Activated CD8-positive, alpha-beta T cell treated with anti-CD3 and anti-CD28 coated beads for 36 hours (primary cell): ENCODE results near the gene ADARB2. TPM values are rescaled to one million over a fixed set of nuclear protein-coding genes. Genes with fewer than 3 reads are reported as not detected.

Experiments used
- ATAC-seq: fragments of 200-7000 bp; cut with Tn5 transposase; one replicate; pipeline ENCODE4 v1.10.0; 2021; ENCODE audit warnings: mild to moderate bottlenecking, moderate library complexity
- CTCF ChIA-PET: fragments of 350-600 bp; sonication (Branson Sonifier 250); formaldehyde crosslinking; loops from one replicate; lab custom pipeline; 2021; ENCODE audit warnings: antibody characterized with exemption; lab: Charles Lee
- POLR2A ChIA-PET: fragments of 350-600 bp; sonication (Branson Sonifier 250); formaldehyde crosslinking; loops from one replicate; lab custom pipeline; 2021; ENCODE audit warnings: antibody characterized with exemption; lab: Charles Lee
- DNase-seq: peaks from one replicate; pipeline ENCODE4 v3.0.0-alpha.2; 2020
- H3K27ac Mint-ChIP-seq: one replicate; pipeline ENCODE4 v1.8.0; 2021; ENCODE audit warnings: mild to moderate bottlenecking, mixed read lengths
- H3K27me3 Mint-ChIP-seq: one replicate; pipeline ENCODE4 v1.8.0; 2021; ENCODE audit warnings: mixed read lengths
- H3K36me3 Mint-ChIP-seq: one replicate; pipeline ENCODE4 v1.8.0; 2021; ENCODE audit warnings: low read depth, mixed read lengths
- H3K4me1 Mint-ChIP-seq: one replicate; pipeline ENCODE4 v1.8.0; 2021; ENCODE audit warnings: low read depth, mixed read lengths
- H3K4me3 Mint-ChIP-seq: one replicate; pipeline ENCODE4 v1.8.0; 2021; ENCODE audit warnings: mild to moderate bottlenecking, moderate library complexity, mixed read lengths
- H3K9me3 Mint-ChIP-seq: one replicate; pipeline ENCODE4 v1.8.0; 2021; ENCODE audit warnings: mixed read lengths
- intact Hi-C: fragments of 100-400 bp; cut with micrococcal nuclease; formaldehyde crosslinking; loops from one replicate; pipeline ENCODE4 v1.10.0; 2022
- total RNA-seq, 2 experiments: library from RNA; stranded (reverse); gene quantifications; one replicate each; pipeline ENCODE4 v1.2.3, GENCODE V29; 2021
- TF ChIP-seq, protein P1 (sequence below): fragments of 200-600 bp; IDR thresholded peaks from one replicate; pipeline ENCODE4 v1.8.0; 2022; ENCODE audit warnings: antibody characterized with exemption, mild to moderate bottlenecking

ADARB2 gene
- total RNA-seq, 2 experiments from 2014 or later: 1.3 to 1.6 TPM

DNA sequence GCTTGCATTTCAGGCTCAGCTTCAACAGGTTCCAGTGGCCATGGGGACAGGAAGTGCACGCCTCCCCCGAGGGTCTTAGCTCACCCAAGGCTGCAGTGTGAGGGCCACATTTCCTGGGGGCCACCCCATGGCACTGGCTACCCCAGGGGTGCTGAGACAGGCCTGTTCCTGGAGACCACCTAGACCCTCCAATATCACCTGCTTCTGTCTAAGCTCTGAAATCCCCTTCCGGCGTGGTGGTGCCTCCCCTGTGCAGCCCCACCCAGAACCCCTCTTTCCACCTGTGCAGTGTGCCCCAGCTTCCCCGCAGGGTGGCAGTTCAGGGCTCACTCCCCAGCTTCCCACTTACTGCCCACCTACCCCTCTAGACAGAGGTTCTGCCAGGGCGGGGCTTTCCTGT, 83.1 kb downstream of the ADARB2 start:
- no peak for ATAC-seq
- TF ChIP-seq, protein P1, sequence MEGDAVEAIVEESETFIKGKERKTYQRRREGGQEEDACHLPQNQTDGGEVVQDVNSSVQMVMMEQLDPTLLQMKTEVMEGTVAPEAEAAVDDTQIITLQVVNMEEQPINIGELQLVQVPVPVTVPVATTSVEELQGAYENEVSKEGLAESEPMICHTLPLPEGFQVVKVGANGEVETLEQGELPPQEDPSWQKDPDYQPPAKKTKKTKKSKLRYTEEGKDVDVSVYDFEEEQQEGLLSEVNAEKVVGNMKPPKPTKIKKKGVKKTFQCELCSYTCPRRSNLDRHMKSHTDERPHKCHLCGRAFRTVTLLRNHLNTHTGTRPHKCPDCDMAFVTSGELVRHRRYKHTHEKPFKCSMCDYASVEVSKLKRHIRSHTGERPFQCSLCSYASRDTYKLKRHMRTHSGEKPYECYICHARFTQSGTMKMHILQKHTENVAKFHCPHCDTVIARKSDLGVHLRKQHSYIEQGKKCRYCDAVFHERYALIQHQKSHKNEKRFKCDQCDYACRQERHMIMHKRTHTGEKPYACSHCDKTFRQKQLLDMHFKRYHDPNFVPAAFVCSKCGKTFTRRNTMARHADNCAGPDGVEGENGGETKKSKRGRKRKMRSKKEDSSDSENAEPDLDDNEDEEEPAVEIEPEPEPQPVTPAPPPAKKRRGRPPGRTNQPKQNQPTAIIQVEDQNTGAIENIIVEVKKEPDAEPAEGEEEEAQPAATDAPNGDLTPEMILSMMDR: no peak
- CTCF ChIA-PET: no interaction called here
- POLR2A ChIA-PET: no interaction called here
- peaks cover 10% of the 10 kb centered on the region for H3K27me3 Mint-ChIP-seq
- no peaks in the 10 kb centered on the region for H3K36me3 Mint-ChIP-seq
- intact Hi-C loops: no loop called here
- H3K4me1 Mint-ChIP-seq: no peaks in the 10 kb centered on the region
- H3K27ac Mint-ChIP-seq: no peak overlapping the region
- H3K4me3 Mint-ChIP-seq: no peak overlapping the region
- no peak for DNase-seq
- no peaks in the 10 kb centered on the region for H3K9me3 Mint-ChIP-seq

DNA sequence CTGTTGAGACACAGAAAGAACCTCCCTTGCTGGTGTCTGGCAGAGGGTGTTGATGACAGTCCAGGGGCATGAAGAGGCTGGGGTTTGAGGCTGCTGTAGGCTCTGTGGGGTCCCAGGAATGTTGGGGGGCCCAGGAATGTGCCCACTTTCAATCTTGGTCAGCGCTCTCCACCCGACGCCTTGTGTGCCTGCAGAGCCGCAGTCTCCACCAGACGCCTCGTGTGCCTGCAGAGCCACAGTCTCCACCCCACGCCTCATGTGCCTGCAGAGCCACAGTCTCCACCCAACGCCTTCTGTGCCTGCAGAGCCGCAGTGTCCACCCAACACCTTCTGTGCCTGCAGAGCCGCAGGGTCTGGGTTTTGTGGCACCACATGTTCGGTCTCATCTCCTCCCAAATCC, 84.0 kb downstream of the ADARB2 start:
- Mint-ChIP-seq H3K9me3 (no peaks in the 10 kb centered on the region), H3K36me3 (no peaks in the 10 kb centered on the region), H3K27ac (no peak overlapping the region), H3K27me3 (peaks cover 8% of the 10 kb centered on the region), H3K4me3 (no peak overlapping the region), H3K4me1 (no peaks in the 10 kb centered on the region)
- POLR2A ChIA-PET: interaction anchor here (0.6 kb wide), 1 partner anchor 453 kb away, joined by 3 read pairs; no protein-coding TSS in a partner anchor
- CTCF ChIA-PET: no interaction called here
- no peak for DNase-seq
- TF ChIP-seq, protein P1: no peak
- ATAC-seq: no peak
- intact Hi-C loops: no loop called here

DNA sequence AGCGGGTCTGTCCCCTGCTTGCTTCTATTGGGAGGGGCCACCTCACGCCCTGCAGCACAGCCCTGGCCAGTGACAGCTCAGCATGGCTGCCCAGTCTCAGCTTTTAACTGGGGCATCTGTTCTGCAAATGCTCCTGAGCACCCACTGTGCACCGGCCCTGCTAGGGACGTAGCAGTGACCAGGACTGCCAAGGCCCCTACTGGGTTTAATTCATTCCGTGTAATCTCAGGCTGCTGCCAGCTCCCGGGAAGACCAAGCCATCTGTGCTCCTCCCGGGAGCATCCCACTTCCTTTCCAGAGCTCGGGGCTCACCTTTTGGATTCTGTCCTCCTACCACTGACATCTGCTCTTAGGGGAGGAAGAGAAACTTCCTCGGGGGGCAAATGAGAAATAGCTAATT, 85.2 kb downstream of the ADARB2 start:
- H3K4me3 Mint-ChIP-seq: no peak overlapping the region
- peaks cover 1% of the 10 kb centered on the region for H3K9me3 Mint-ChIP-seq
- TF ChIP-seq, protein P1: no peak
- no peak for DNase-seq
- no peaks in the 10 kb centered on the region for H3K36me3 Mint-ChIP-seq
- ChIA-PET POLR2A (no interaction called here), CTCF (no interaction called here)
- H3K4me1 Mint-ChIP-seq: no peaks in the 10 kb centered on the region
- no peak for ATAC-seq
- intact Hi-C loops: no loop called here
- peaks cover 3% of the 10 kb centered on the region for H3K27me3 Mint-ChIP-seq
- H3K27ac Mint-ChIP-seq: no peak overlapping the region

DNA sequence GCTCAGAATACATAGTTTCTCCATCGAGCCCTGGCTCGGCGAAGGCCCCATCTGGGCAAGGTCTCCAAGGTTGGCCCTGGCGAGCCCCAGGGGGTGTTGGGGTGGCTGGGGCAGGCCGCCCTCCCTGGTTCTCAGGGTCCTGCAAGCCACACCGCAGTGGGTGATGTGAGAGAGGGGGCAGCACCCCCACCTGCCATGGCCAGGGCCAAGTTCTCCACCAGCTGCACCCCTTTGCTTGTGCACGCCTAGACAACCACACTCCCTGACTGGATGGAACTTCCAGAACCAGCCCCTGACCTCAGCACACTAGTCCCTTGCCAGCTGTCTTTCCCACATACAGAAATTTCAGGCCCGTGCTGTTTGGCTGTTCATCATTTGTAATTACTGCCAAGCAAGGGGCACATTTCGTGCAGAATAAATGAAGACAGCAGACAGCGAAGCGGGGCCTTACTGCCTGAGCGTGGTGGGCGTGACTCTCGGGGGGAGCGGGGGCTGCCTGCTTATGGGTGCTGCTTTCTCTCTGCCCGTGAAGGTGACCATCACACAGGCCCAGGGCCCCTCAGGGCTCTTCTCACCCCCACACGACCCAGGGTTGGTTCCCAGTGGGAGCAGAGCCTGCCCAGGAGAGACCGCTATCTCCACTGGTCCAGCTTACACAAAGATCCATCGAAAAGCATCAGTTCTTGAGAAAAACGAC, 85.9 kb downstream of the ADARB2 start:
- TF ChIP-seq, protein P1: no peak
- Mint-ChIP-seq H3K36me3 (no peaks in the 10 kb centered on the region), H3K27ac (no peak overlapping the region), H3K4me3 (no peak overlapping the region), H3K4me1 (no peaks in the 10 kb centered on the region), H3K27me3 (peaks cover 3% of the 10 kb centered on the region), H3K9me3 (peaks cover 1% of the 10 kb centered on the region)
- no peak for ATAC-seq
- ChIA-PET CTCF (no interaction called here), POLR2A (no interaction called here)
- intact Hi-C loops: no loop called here
- DNase-seq: no peak

DNA sequence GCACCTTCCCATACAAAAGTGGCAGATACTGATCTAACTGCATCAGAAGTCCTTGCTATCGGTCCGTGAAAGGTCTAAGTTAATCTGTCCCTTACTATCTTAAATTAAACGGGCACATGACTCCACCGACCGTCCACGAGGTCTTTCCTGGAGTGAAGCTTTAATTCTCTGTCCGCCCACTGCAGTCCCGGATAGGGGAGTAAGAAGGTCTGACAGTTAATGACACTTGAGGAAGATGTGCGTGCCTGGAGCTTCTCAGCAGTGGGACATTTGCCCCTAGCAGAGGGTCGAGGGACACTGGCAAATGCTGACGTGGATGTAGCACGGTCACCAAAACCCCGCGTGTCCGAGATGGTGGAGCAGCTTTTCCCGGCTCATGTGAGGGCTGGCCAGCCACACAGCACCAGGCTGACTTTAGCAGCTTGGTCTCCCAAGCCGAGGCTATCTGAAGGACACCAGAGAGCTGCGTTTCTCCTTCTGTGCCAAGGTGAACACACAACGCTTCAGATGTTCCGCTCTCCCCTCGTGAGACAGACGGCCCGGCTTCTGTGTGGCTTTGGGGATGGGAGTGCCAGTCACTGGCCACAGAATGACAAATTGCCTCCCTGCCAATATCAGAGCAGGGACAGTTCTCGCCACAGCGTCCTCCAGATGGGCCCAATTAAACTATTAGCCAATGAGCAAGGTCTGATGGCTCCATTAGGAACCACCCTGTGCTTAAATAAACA, 86.6 kb downstream of the ADARB2 start:
- peaks cover 3% of the 10 kb centered on the region for H3K27me3 Mint-ChIP-seq
- ATAC-seq (no peak), DNase-seq (no peak)
- ChIA-PET POLR2A (no interaction called here), CTCF (no interaction called here)
- no peaks in the 10 kb centered on the region for H3K4me1 Mint-ChIP-seq
- peaks cover 1% of the 10 kb centered on the region for H3K9me3 Mint-ChIP-seq
- H3K27ac Mint-ChIP-seq: no peak overlapping the region
- TF ChIP-seq, protein P1: no peak
- no peaks in the 10 kb centered on the region for H3K36me3 Mint-ChIP-seq
- intact Hi-C loops: no loop called here
- no peak overlapping the region for H3K4me3 Mint-ChIP-seq
